ENCODE measurements around the gene AGAP1. TPM values are rescaled to one million over a fixed set of nuclear protein-coding genes. Genes with fewer than 3 reads are reported as not detected.

The AGAP1 gene
- total RNA-seq, 2 experiments from 2014 or later = not detected

- DNase-seq (ENCODE audit: low spot score) = no peak
Measured at GRCh38 chr2:235654103-235654813, 160.4 kb downstream of the AGAP1 start.

GRCh38 chr2:235658351-235659174, 164.7 kb downstream of the AGAP1 start:
- intact Hi-C loops (cut with micrococcal nuclease; ENCODE audit: unreplicated experiment) = no loop called here
- Histone ChIP-seq H3K4me2 (ENCODE audit: low read length) (no peak overlapping the region), H3K27ac (ENCODE audit: low read depth, low read length, poor library complexity, severe bottlenecking) (no peak overlapping the region), H3K4me1 (ENCODE audit: insufficient read depth, low read length, poor library complexity, severe bottlenecking) (no peaks in the 10 kb centered on the region), H3K9me2 (ENCODE audit: insufficient read depth, low read length) (no peaks in the 10 kb centered on the region), H3K9me3 (ENCODE audit: low read length) (no peaks in the 10 kb centered on the region), H3K79me2 (ENCODE audit: insufficient read depth, low read depth, low read length) (no peaks in the 10 kb centered on the region), H2AFZ (ENCODE audit: low read length) (no peak overlapping the region), H3K4me3 (ENCODE audit: low read depth, low read length, poor library complexity, severe bottlenecking) (no peak overlapping the region), H4K20me1 (ENCODE audit: insufficient read depth, low read length) (no peaks in the 10 kb centered on the region; the same call in 1 of the 2 replicates), H3K36me3 (ENCODE audit: insufficient read depth, low read length) (no peaks in the 10 kb centered on the region)
- no TSS peak for BruUV-seq (replicated peaks)
- TF ChIP-seq EZH2phosphoT487 (IDR thresholded peaks at IDR 0.05; ENCODE audit: borderline replicate concordance, low read depth, low read length) (no peak), CTCF (conservative IDR thresholded peaks at IDR 0.05; ENCODE audit: low read length) (no peak)
- ChIA-PET CTCF (ENCODE audit: unreplicated experiment) (no interaction called here), POLR2A (no interaction called here)
- DNase-seq (ENCODE audit: low spot score) = no peak

More at GRCh38 chr2:235654103-235654813, 160.4 kb downstream of the AGAP1 start:
- intact Hi-C loops (cut with micrococcal nuclease; ENCODE audit: unreplicated experiment) = no loop called here
- H4K20me1 ChIP-seq (ENCODE audit: insufficient read depth, low read length) = no peaks in the 10 kb centered on the region; the same call in 1 of the 2 replicates
- no peaks in the 10 kb centered on the region for H3K9me3 ChIP-seq (ENCODE audit: low read length)
- no peaks in the 10 kb centered on the region for H3K9me2 ChIP-seq (ENCODE audit: insufficient read depth, low read length)
- BruUV-seq (replicated peaks) = no TSS peak
- ChIA-PET POLR2A (no interaction called here), CTCF (ENCODE audit: unreplicated experiment) (no interaction called here)
- no peak for TF ChIP-seq CTCF (conservative IDR thresholded peaks at IDR 0.05; ENCODE audit: low read length)
- no peak for TF ChIP-seq EZH2phosphoT487 (IDR thresholded peaks at IDR 0.05; ENCODE audit: borderline replicate concordance, low read depth, low read length)
- no peaks in the 10 kb centered on the region for H3K79me2 ChIP-seq (ENCODE audit: insufficient read depth, low read depth, low read length)
- no peak overlapping the region for H3K4me3 ChIP-seq (ENCODE audit: low read depth, low read length, poor library complexity, severe bottlenecking)
- H3K36me3 ChIP-seq (ENCODE audit: insufficient read depth, low read length) = no peaks in the 10 kb centered on the region
- no peak overlapping the region for H3K27ac ChIP-seq (ENCODE audit: low read depth, low read length, poor library complexity, severe bottlenecking)
- H3K4me1 ChIP-seq (ENCODE audit: insufficient read depth, low read length, poor library complexity, severe bottlenecking) = no peaks in the 10 kb centered on the region
- H3K4me2 ChIP-seq (ENCODE audit: low read length) = no peak overlapping the region
- H2AFZ ChIP-seq (ENCODE audit: low read length) = no peak overlapping the region

Measured in OCI-LY7 (cell line).